Tibial nerve (tissue), 4 donors: Measurements from ENCODE around the gene TCF4. TPM values are rescaled to one million over a fixed set of nuclear protein-coding genes. Genes with fewer than 3 reads are reported as not detected.

Experiments used
- DNase-seq, 2 donors: peaks; one replicate each; pipeline ENCODE4 v3.0.0-alpha.2; 2019; ENCODE audit warnings: low spot score in 2 of 2
- H3K27ac ChIP-seq, 4 donors: fragments of 200-600 bp; sonication (generic) in 3 of 4; one replicate each; pipeline ENCODE4 v1.5.1; 2017 to 2019; ENCODE audit warnings: mild to moderate bottlenecking in 1 of 4
- H3K27me3 ChIP-seq, 2 donors: fragments of 200-600 bp; sonication (generic) in 1 of 2; one replicate each; pipeline versions ENCODE4 v1.5.1 to v1.6.0; 2017 to 2019
- H3K36me3 ChIP-seq, 3 donors: fragments of 200-600 bp; sonication (generic); one replicate each; pipeline ENCODE4 v1.5.1; 2018 to 2019
- H3K4me1 ChIP-seq, 4 donors: fragments of 200-600 bp; sonication (generic) in 3 of 4; one replicate each; pipeline ENCODE4 v1.5.1; 2017 to 2019
- H3K4me3 ChIP-seq, 4 donors: fragments of 200-600 bp; sonication (generic) in 3 of 4; one replicate each; pipeline ENCODE4 v1.5.1; 2017 to 2019; ENCODE audit warnings: mild to moderate bottlenecking in 1 of 4, moderate library complexity in 1 of 4
- H3K9me3 ChIP-seq, 4 donors: fragments of 200-600 bp; sonication (generic) in 3 of 4; one replicate each; pipeline ENCODE4 v1.5.1; 2017 to 2019
- EP300 ChIP-seq, 2 donors: sonication (generic); formaldehyde crosslinking; IDR thresholded peaks; one replicate each; pipeline ENCODE4 v1.6.1; 2017; ENCODE audit warnings: antibody characterized with exemption in 2 of 2, mild to moderate bottlenecking in 1 of 2
- POLR2A ChIP-seq, 2 donors: fragments of 450-650 bp; IDR thresholded peaks; one replicate each; pipeline ENCODE4 v1.6.1; 2017; ENCODE audit warnings: antibody characterized with exemption in 2 of 2, mild to moderate bottlenecking in 2 of 2, moderate library complexity in 2 of 2
- WGBS, 2 donors: methylation state at CpG; one replicate each; pipeline ENCODE4 v1.1.5; 2018; 5-methylcytosine and 5-hydroxymethylcytosine counted together
- total RNA-seq, 4 donors: library from RNA; depleted of rRNA; stranded (reverse); fragments of >200 nt; gene quantifications; one replicate each; pipeline ENCODE4 v1.1.0, GENCODE V29; 2016
- TF ChIP-seq, protein P1 (sequence below), 5 experiments: fragments of 200-600 bp in 3 of 5; fragments of 450-650 bp in 2 of 5; sonication (generic) in 3 of 5; IDR thresholded peaks; one replicate each; pipeline ENCODE4 v1.5.1; 2016 to 2019; ENCODE audit warnings: antibody characterized with exemption in 5 of 5, mild to moderate bottlenecking in 3 of 5, moderate library complexity in 2 of 5

TCF4 gene
- total RNA-seq, 4 donors from 2014 or later = 100 to 157 (median 114) TPM

GRCh38 chr18:55220523-55220922 is 367.5 kb downstream of the TCF4 start:
- Histone ChIP-seq H3K36me3 (no peaks in the 10 kb centered on the region), H3K4me3 (no peak overlapping the region), H3K27ac (no peak overlapping the region), H3K27me3 (no peaks in the 10 kb centered on the region), H3K4me1 (peaks cover 0 to 9% (median 2%) of the 10 kb centered on the region in 4 donors), H3K9me3 (no peaks in the 10 kb centered on the region)
- no peak for DNase-seq
- TF ChIP-seq POLR2A (IDR thresholded peaks at IDR 0.05) = no peak
- TF ChIP-seq EP300 (IDR thresholded peaks at IDR 0.05) = no peak
- 2 to 14% methylated on average over 1 of the region's 1 CpG for WGBS, 2 donors

DNA sequence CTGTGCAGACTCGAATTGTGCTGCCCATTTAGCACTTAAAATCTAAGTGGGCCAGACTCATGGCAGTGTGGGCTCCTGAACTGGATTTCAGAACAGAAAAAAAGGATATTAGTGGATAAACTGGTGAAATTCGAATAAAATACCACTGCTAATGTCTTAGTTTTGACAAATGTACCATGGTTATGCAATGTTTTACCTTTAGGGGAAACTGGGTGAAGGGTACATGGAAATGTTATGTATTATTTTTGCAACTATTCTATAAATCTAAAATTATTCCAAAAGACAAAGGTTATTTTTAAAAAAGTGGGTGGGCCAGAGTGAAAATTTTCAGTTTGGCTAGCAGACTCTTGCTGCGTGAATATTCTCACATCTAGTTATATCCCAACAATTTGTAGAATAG is 368.2 kb downstream of the TCF4 start:
- H3K27ac ChIP-seq = no peak overlapping the region
- H3K4me1 ChIP-seq = peaks cover 0 to 9% (median 2%) of the 10 kb centered on the region in 4 donors
- no peaks in the 10 kb centered on the region for H3K36me3 ChIP-seq
- no peak overlapping the region for H3K4me3 ChIP-seq
- no peak for TF ChIP-seq POLR2A (IDR thresholded peaks at IDR 0.05)
- TF ChIP-seq, protein P1, sequence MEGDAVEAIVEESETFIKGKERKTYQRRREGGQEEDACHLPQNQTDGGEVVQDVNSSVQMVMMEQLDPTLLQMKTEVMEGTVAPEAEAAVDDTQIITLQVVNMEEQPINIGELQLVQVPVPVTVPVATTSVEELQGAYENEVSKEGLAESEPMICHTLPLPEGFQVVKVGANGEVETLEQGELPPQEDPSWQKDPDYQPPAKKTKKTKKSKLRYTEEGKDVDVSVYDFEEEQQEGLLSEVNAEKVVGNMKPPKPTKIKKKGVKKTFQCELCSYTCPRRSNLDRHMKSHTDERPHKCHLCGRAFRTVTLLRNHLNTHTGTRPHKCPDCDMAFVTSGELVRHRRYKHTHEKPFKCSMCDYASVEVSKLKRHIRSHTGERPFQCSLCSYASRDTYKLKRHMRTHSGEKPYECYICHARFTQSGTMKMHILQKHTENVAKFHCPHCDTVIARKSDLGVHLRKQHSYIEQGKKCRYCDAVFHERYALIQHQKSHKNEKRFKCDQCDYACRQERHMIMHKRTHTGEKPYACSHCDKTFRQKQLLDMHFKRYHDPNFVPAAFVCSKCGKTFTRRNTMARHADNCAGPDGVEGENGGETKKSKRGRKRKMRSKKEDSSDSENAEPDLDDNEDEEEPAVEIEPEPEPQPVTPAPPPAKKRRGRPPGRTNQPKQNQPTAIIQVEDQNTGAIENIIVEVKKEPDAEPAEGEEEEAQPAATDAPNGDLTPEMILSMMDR (IDR thresholded peaks at IDR 0.05) = no peak
- no peak for TF ChIP-seq EP300 (IDR thresholded peaks at IDR 0.05)
- no peaks in the 10 kb centered on the region for H3K9me3 ChIP-seq
- H3K27me3 ChIP-seq = no peaks in the 10 kb centered on the region
- 89 to 90% methylated on average over 3 of the region's 3 CpGs for WGBS, 2 donors
- no peak for DNase-seq

- no peaks in the 10 kb centered on the region for H3K9me3 ChIP-seq
- no peak for TF ChIP-seq POLR2A (IDR thresholded peaks at IDR 0.05)
- TF ChIP-seq, protein P1 (IDR thresholded peaks at IDR 0.05) = no peak
- TF ChIP-seq EP300 (IDR thresholded peaks at IDR 0.05) = no peak
- 83 to 85% methylated on average over 3 of the region's 3 CpGs for WGBS, 2 donors
- H3K27ac ChIP-seq = no peak overlapping the region
- no peak for DNase-seq
- H3K27me3 ChIP-seq = no peaks in the 10 kb centered on the region
- H3K4me3 ChIP-seq = no peak overlapping the region
- H3K36me3 ChIP-seq = no peaks in the 10 kb centered on the region
- peaks cover 0 to 9% (median 2%) of the 10 kb centered on the region in 4 donors for H3K4me1 ChIP-seq
These were observed 368.9 kb downstream of the TCF4 start for GRCh38 chr18:55219059-55219458.

- TF ChIP-seq, protein P1 (IDR thresholded peaks at IDR 0.05) = no peak
- TF ChIP-seq EP300 (IDR thresholded peaks at IDR 0.05) = no peak
- no peak for TF ChIP-seq POLR2A (IDR thresholded peaks at IDR 0.05)
- WGBS, 2 donors = 88 to 90% methylated on average over 5 of the region's 5 CpGs
- DNase-seq = no peak
These were observed 373.0 kb downstream of the TCF4 start for GRCh38 chr18:55214969-55215368.

DNA sequence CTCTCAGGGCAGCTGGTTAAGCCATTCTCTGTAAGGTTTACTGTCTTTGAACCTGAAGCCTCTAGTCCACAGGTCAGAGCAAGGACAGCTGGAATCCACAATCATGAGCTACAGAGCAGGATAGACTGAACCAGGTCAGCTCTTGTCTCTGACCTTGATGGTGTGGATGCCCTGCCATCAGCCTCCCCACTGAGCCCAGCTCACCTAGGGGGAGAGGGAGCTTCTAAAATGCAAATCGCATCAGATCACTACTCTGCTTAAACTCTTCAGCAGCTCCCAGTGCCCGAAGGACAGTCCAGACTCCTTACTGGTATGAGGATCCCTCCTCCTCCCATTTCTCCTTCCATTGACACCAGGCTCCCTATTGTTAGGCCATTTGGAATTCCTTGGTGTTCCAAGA is 373.5 kb downstream of the TCF4 start:
- TF ChIP-seq, protein P1 (IDR thresholded peaks at IDR 0.05) = no peak
- TF ChIP-seq EP300 (IDR thresholded peaks at IDR 0.05) = no peak
- no peak for TF ChIP-seq POLR2A (IDR thresholded peaks at IDR 0.05)
- H3K27me3 ChIP-seq = no peaks in the 10 kb centered on the region
- H3K4me3 ChIP-seq = no peak overlapping the region
- H3K36me3 ChIP-seq = no peaks in the 10 kb centered on the region
- no peak overlapping the region for H3K27ac ChIP-seq
- H3K4me1 ChIP-seq = no peaks in the 10 kb centered on the region
- no peak for DNase-seq
- 72 to 75% methylated on average over 2 of the region's 2 CpGs for WGBS, 2 donors
- H3K9me3 ChIP-seq = no peaks in the 10 kb centered on the region

More at GRCh38 chr18:55214969-55215368, 373.0 kb downstream of the TCF4 start:
- Histone ChIP-seq H3K27me3 (no peaks in the 10 kb centered on the region), H3K9me3 (no peaks in the 10 kb centered on the region), H3K4me3 (no peak overlapping the region), H3K36me3 (no peaks in the 10 kb centered on the region), H3K4me1 (peaks cover 0 to 3% (median 0%) of the 10 kb centered on the region in 4 donors), H3K27ac (no peak overlapping the region)

DNA sequence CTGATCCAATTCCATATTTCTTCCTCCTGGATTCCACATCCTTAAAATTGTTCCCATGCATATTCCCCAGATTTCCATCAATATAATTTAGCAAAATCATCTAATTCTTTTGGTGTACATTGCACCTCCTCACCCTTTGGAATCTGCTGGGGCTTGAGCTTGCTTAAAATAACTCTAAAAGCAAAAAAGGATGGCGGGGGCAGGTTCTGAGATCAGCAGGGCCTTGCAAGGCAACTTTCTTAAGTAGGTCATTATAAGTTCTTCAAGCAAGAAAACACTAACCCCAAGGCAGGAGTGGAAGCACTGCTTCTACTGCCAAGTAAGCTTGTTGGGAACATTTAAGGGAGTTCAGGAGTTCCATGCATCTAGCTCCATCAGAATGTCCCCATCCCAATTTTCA is 374.4 kb downstream of the TCF4 start:
- Histone ChIP-seq H3K27me3 (no peaks in the 10 kb centered on the region), H3K4me1 (no peaks in the 10 kb centered on the region), H3K27ac (no peak overlapping the region), H3K9me3 (no peaks in the 10 kb centered on the region), H3K36me3 (no peaks in the 10 kb centered on the region), H3K4me3 (no peak overlapping the region)
- TF ChIP-seq EP300 (IDR thresholded peaks at IDR 0.05) (no peak), POLR2A (IDR thresholded peaks at IDR 0.05) (no peak)
- TF ChIP-seq, protein P1 (IDR thresholded peaks at IDR 0.05) = no peak
- DNase-seq = no peak
- WGBS, 2 donors = 87 to 97% methylated on average over 1 of the region's 1 CpG
